SK-N-SH (cell line): Measurements from ENCODE around the gene AATF.

Source experiments
- CHD2 ChIP-seq: fragments of 150-350 bp; IDR thresholded peaks from 2 replicates; pipeline ENCODE4 v1.6.1; 2018; ENCODE audit warnings: low read length; ENCODE audit not compliant: partially characterized antibody
- EP300 ChIP-seq, 2 experiments: IDR thresholded peaks; 2 replicates each; pipeline versions ENCODE4 v1.4.0 to v1.6.1; 2012; ENCODE audit warnings: borderline replicate concordance in 1 of 2, low read depth in 1 of 2, low read length in 1 of 2
- GABPA ChIP-seq: IDR thresholded peaks from 2 replicates; pipeline ENCODE4 v1.4.0; 2012; ENCODE audit warnings: low read depth, mild to moderate bottlenecking
- RAD21 ChIP-seq: IDR thresholded peaks from 2 replicates; pipeline ENCODE4 v1.6.1; 2012; ENCODE audit warnings: mild to moderate bottlenecking, low read length
- TCF12 ChIP-seq: IDR thresholded peaks from 2 replicates; pipeline ENCODE4 v1.4.0; 2012
- TF ChIP-seq, protein P1 (sequence below): IDR thresholded peaks from 2 replicates; pipeline ENCODE4 v1.4.0; 2012; ENCODE audit warnings: low read depth
- TF ChIP-seq, protein P2 (sequence below): fragments of 200-600 bp; sonication (generic); IDR thresholded peaks from 2 replicates; pipeline ENCODE4 v1.6.1; 2017; ENCODE audit warnings: antibody characterized with exemption, mild to moderate bottlenecking, moderate library complexity
- TF ChIP-seq, protein P3 (sequence below): IDR thresholded peaks from 2 replicates; pipeline ENCODE4 v1.6.1; 2012; ENCODE audit warnings: mild to moderate bottlenecking, low read depth, low read length, moderate library complexity
- TF ChIP-seq, protein P4 (sequence below): fragments of 150-350 bp; IDR thresholded peaks from 2 replicates; pipeline ENCODE4 v1.6.1; 2017; ENCODE audit warnings: antibody characterized with exemption, low read length, low read depth, borderline replicate concordance

DNA sequence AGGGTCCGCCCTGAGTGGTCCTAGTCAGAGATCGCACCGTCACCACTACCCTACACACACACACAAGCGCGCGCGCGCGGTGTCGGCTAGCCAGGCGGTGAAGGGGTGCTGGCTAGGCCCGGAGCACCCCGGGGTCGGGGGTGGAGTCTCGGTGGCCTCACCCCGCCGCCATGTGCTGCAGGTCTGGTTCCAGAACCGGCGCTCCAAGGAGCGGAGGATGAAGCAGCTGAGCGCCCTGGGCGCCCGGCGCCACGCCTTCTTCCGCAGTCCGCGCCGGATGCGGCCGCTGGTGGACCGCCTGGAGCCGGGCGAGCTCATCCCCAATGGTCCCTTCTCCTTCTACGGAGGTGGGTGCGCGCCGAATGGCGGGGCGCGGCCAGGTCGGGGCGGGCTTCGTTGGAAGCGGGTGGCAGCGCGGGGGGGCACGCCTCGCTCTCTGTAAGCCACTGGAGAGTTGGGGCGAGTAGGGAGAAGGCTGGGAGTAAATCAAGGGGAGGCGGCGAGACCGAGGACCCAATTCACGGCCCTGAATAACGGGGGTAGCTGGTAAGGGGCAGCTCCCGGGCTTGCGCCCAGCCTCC lies 6.6 kb upstream of the AATF start:
- no peak for TF ChIP-seq GABPA
- TF ChIP-seq, protein P1, sequence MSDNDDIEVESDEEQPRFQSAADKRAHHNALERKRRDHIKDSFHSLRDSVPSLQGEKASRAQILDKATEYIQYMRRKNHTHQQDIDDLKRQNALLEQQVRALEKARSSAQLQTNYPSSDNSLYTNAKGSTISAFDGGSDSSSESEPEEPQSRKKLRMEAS: no peak
- TF ChIP-seq, protein P2, sequence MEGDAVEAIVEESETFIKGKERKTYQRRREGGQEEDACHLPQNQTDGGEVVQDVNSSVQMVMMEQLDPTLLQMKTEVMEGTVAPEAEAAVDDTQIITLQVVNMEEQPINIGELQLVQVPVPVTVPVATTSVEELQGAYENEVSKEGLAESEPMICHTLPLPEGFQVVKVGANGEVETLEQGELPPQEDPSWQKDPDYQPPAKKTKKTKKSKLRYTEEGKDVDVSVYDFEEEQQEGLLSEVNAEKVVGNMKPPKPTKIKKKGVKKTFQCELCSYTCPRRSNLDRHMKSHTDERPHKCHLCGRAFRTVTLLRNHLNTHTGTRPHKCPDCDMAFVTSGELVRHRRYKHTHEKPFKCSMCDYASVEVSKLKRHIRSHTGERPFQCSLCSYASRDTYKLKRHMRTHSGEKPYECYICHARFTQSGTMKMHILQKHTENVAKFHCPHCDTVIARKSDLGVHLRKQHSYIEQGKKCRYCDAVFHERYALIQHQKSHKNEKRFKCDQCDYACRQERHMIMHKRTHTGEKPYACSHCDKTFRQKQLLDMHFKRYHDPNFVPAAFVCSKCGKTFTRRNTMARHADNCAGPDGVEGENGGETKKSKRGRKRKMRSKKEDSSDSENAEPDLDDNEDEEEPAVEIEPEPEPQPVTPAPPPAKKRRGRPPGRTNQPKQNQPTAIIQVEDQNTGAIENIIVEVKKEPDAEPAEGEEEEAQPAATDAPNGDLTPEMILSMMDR: no peak
- TF ChIP-seq, protein P3, sequence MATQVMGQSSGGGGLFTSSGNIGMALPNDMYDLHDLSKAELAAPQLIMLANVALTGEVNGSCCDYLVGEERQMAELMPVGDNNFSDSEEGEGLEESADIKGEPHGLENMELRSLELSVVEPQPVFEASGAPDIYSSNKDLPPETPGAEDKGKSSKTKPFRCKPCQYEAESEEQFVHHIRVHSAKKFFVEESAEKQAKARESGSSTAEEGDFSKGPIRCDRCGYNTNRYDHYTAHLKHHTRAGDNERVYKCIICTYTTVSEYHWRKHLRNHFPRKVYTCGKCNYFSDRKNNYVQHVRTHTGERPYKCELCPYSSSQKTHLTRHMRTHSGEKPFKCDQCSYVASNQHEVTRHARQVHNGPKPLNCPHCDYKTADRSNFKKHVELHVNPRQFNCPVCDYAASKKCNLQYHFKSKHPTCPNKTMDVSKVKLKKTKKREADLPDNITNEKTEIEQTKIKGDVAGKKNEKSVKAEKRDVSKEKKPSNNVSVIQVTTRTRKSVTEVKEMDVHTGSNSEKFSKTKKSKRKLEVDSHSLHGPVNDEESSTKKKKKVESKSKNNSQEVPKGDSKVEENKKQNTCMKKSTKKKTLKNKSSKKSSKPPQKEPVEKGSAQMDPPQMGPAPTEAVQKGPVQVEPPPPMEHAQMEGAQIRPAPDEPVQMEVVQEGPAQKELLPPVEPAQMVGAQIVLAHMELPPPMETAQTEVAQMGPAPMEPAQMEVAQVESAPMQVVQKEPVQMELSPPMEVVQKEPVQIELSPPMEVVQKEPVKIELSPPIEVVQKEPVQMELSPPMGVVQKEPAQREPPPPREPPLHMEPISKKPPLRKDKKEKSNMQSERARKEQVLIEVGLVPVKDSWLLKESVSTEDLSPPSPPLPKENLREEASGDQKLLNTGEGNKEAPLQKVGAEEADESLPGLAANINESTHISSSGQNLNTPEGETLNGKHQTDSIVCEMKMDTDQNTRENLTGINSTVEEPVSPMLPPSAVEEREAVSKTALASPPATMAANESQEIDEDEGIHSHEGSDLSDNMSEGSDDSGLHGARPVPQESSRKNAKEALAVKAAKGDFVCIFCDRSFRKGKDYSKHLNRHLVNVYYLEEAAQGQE: no peak
- TF ChIP-seq EP300 (IDR thresholded peaks at IDR 0.05; ENCODE audit: borderline replicate concordance in 1 of 2, low read depth in 1 of 2, low read length in 1 of 2): no peak
- TF ChIP-seq CHD2: no peak
- TF ChIP-seq, protein P4, sequence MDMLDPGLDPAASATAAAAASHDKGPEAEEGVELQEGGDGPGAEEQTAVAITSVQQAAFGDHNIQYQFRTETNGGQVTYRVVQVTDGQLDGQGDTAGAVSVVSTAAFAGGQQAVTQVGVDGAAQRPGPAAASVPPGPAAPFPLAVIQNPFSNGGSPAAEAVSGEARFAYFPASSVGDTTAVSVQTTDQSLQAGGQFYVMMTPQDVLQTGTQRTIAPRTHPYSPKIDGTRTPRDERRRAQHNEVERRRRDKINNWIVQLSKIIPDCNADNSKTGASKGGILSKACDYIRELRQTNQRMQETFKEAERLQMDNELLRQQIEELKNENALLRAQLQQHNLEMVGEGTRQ: no peak
- no peak for TF ChIP-seq TCF12
- TF ChIP-seq RAD21: no peak
